ENCODE data around the gene UNK. TPM values are rescaled to one million over a fixed set of nuclear protein-coding genes. Genes with fewer than 3 reads are reported as not detected.

The UNK gene
- total and polyA plus RNA-seq, 2 donors (not counting 1 experiment from before 2014, with no cell fraction given) = 15.0 to 15.2 TPM

DNA sequence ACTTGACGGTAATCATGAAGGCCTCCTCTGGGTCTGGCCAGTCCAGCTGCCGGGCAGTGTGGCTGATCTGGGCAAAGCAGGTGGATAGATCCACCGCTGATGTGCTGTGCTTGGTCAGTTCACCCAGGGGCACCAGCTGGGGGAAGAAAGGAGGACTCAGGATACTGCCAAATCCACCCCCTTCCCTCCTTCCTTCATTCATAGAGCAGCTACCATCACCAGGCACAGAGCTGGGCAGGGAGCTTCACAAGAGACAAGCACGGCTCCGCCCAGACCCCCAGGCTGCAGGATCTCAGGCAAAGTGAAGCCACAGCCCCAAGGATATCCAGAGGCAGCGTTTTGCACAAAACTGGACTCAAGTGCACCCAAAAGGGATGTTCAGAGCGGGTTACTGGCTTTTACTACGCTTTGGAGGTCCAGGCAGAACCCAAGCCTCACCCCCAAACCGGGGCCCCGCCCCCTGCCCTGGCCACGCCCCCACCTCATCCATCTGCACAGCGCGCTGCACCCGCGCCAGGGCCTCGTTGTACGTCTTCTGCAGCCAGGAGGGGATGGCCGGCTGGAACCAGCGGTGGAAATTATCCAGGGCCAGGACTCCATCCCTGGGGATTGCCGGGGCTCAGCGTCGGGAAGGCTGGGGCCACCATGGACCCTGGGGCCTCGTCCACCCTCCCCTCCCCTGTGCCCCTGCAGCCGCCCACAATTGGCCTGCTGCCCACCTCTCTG lies 50.5 kb downstream of the UNK start:
- H3K36me3 ChIP-seq (ENCODE audit: control insufficient read depth, insufficient read depth, low read length) = no peaks in the 10 kb centered on the region
- no peak overlapping the region for H3K9ac ChIP-seq (ENCODE audit: insufficient read depth, low read length)
- no peaks in the 10 kb centered on the region for H3K4me1 ChIP-seq (ENCODE audit: control insufficient read depth, extremely low read depth, insufficient read depth, low read length)
- no peak overlapping the region for H3K4me3 ChIP-seq (replicated peaks in 1 of 4; ENCODE audit: control extremely low read depth in 1 of 4, insufficient read depth in 1 of 4, low read depth in 3 of 4, low read length in 4 of 4)
- H3K27me3 ChIP-seq (ENCODE audit: control insufficient read depth, insufficient read depth, low read length) = no peaks in the 10 kb centered on the region
- peak in 1 of 2 donors; percentile 22 for DNase-seq (ENCODE audit: low read depth in 2 of 2)
- no peak for TF ChIP-seq EZH2 (IDR thresholded peaks at IDR 0.05; ENCODE audit: low read length, missing control alignments)
- TF ChIP-seq, protein P1, sequence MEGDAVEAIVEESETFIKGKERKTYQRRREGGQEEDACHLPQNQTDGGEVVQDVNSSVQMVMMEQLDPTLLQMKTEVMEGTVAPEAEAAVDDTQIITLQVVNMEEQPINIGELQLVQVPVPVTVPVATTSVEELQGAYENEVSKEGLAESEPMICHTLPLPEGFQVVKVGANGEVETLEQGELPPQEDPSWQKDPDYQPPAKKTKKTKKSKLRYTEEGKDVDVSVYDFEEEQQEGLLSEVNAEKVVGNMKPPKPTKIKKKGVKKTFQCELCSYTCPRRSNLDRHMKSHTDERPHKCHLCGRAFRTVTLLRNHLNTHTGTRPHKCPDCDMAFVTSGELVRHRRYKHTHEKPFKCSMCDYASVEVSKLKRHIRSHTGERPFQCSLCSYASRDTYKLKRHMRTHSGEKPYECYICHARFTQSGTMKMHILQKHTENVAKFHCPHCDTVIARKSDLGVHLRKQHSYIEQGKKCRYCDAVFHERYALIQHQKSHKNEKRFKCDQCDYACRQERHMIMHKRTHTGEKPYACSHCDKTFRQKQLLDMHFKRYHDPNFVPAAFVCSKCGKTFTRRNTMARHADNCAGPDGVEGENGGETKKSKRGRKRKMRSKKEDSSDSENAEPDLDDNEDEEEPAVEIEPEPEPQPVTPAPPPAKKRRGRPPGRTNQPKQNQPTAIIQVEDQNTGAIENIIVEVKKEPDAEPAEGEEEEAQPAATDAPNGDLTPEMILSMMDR (conservative IDR thresholded peaks at IDR 0.05 in 1 of 2, IDR thresholded peaks at IDR 0.05 in 1 of 2; ENCODE audit: low read depth in 1 of 2, low read length in 2 of 2) = no peak
- no peak overlapping the region for H2AFZ ChIP-seq (ENCODE audit: low read length)
- no peaks in the 10 kb centered on the region for H3K79me2 ChIP-seq (ENCODE audit: control insufficient read depth, insufficient read depth, low read length)
- no peaks in the 10 kb centered on the region for H3K9me3 ChIP-seq (ENCODE audit: control insufficient read depth, insufficient read depth, low read depth, low read length)
- H3K4me2 ChIP-seq (ENCODE audit: extremely low read depth, insufficient read depth, low read length) = no peak overlapping the region
- H4K20me1 ChIP-seq (ENCODE audit: control insufficient read depth, extremely low read depth, insufficient read depth, low read length) = no peaks in the 10 kb centered on the region
- H3K27ac ChIP-seq (ENCODE audit: insufficient read depth, low read length) = no peak overlapping the region

DNA sequence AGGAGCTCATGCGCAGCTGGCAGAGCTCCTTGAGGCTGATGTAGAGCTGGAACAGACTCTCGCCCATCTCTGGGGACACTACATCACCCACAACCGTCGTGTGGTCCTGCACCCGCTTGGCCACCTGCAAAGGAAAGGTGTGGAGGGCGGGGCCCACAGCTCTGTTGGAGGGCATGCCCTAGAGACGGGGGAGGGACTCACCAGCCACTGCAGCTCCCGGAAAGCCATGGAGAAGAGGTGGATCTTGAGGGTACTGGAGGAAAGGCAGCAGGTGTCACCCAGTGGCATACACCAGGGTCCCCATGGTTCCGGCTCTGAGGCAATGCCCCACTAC lies 51.0 kb downstream of the UNK start:
- Histone ChIP-seq H3K4me1 (ENCODE audit: control insufficient read depth, extremely low read depth, insufficient read depth, low read length) (no peaks in the 10 kb centered on the region), H3K27me3 (ENCODE audit: control insufficient read depth, insufficient read depth, low read length) (no peaks in the 10 kb centered on the region), H3K4me3 (replicated peaks in 1 of 4; ENCODE audit: control extremely low read depth in 1 of 4, insufficient read depth in 1 of 4, low read depth in 3 of 4, low read length in 4 of 4) (no peak overlapping the region), H4K20me1 (ENCODE audit: control insufficient read depth, extremely low read depth, insufficient read depth, low read length) (no peaks in the 10 kb centered on the region), H3K9ac (ENCODE audit: insufficient read depth, low read length) (no peak overlapping the region), H3K27ac (ENCODE audit: insufficient read depth, low read length) (no peak overlapping the region), H3K9me3 (ENCODE audit: control insufficient read depth, insufficient read depth, low read depth, low read length) (no peaks in the 10 kb centered on the region), H3K4me2 (ENCODE audit: extremely low read depth, insufficient read depth, low read length) (no peak overlapping the region), H3K36me3 (ENCODE audit: control insufficient read depth, insufficient read depth, low read length) (no peaks in the 10 kb centered on the region), H2AFZ (ENCODE audit: low read length) (no peak overlapping the region), H3K79me2 (ENCODE audit: control insufficient read depth, insufficient read depth, low read length) (no peaks in the 10 kb centered on the region)
- no peak for DNase-seq (ENCODE audit: low read depth in 2 of 2)
- no peak for TF ChIP-seq EZH2 (IDR thresholded peaks at IDR 0.05; ENCODE audit: low read length, missing control alignments)
- TF ChIP-seq, protein P1 (conservative IDR thresholded peaks at IDR 0.05 in 1 of 2, IDR thresholded peaks at IDR 0.05 in 1 of 2; ENCODE audit: low read depth in 1 of 2, low read length in 2 of 2) = no peak

DNA sequence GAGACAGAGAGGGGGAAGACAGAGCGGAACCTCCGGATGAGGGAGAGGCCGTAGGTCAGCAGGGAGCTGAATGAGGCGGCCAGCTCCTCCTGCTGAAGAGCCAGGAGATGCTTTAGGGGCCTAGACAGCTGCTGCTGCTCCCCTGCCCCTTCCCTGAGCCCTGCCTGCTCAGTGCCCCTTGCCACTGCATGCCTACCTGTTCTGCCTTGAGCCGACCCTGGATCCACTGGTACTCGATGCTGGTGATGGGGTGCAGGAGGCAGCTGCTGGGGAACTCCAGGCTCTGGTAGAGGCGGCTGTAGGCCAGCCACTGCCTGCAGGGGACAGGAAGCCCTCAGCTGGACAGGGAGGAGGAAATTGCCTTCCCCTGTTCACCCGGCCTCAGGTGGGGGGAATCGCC lies 52.0 kb downstream of the UNK start:
- no peaks in the 10 kb centered on the region for H3K4me1 ChIP-seq (ENCODE audit: control insufficient read depth, extremely low read depth, insufficient read depth, low read length)
- no peaks in the 10 kb centered on the region for H4K20me1 ChIP-seq (ENCODE audit: control insufficient read depth, extremely low read depth, insufficient read depth, low read length)
- no peak overlapping the region for H3K9ac ChIP-seq (ENCODE audit: insufficient read depth, low read length)
- no peaks in the 10 kb centered on the region for H3K9me3 ChIP-seq (ENCODE audit: control insufficient read depth, insufficient read depth, low read depth, low read length)
- TF ChIP-seq, protein P1 (conservative IDR thresholded peaks at IDR 0.05 in 1 of 2, IDR thresholded peaks at IDR 0.05 in 1 of 2; ENCODE audit: low read depth in 1 of 2, low read length in 2 of 2) = no peak
- TF ChIP-seq EZH2 (IDR thresholded peaks at IDR 0.05; ENCODE audit: low read length, missing control alignments) = no peak
- H3K36me3 ChIP-seq (ENCODE audit: control insufficient read depth, insufficient read depth, low read length) = no peaks in the 10 kb centered on the region
- H2AFZ ChIP-seq (ENCODE audit: low read length) = no peak overlapping the region
- DNase-seq (ENCODE audit: low read depth in 2 of 2) = no peak
- no peaks in the 10 kb centered on the region for H3K27me3 ChIP-seq (ENCODE audit: control insufficient read depth, insufficient read depth, low read length)
- no peak overlapping the region for H3K4me3 ChIP-seq (replicated peaks in 1 of 4; ENCODE audit: control extremely low read depth in 1 of 4, insufficient read depth in 1 of 4, low read depth in 3 of 4, low read length in 4 of 4)
- H3K79me2 ChIP-seq (ENCODE audit: control insufficient read depth, insufficient read depth, low read length) = no peaks in the 10 kb centered on the region
- no peak overlapping the region for H3K4me2 ChIP-seq (ENCODE audit: extremely low read depth, insufficient read depth, low read length)
- no peak overlapping the region for H3K27ac ChIP-seq (ENCODE audit: insufficient read depth, low read length)
